A172 (cell line): ENCODE data around the gene RPL29. TPM values are rescaled to one million over a fixed set of nuclear protein-coding genes. Genes with fewer than 3 reads are reported as not detected.
A peak's percentile ranks its signal among the peaks of the same experiment; 100 is the strongest.

Experiments
- DNase-seq: peaks from one replicate; pipeline ENCODE4 v3.0.0-alpha.2; 2015; ENCODE audit warnings: low spot score
- total RNA-seq: library from RNA; depleted of rRNA; stranded (reverse); fragments of >200 nt; shearing (Covaris generic); gene quantifications from 2 replicates; pipeline ENCODE4 v1.2.3, GENCODE V29; 2014

RPL29 gene
- total RNA-seq, 1 experiment from 2014 or later, result 704 TPM

- DNase-seq, result no peak
Measured at GRCh38 chr3:51966016-51966415, 29.7 kb downstream of the RPL29 start.

GRCh38 chr3:51964521-51964920 is 31.2 kb downstream of the RPL29 start:
- DNase-seq, result no peak

- no peak for DNase-seq
Measured at GRCh38 chr3:51963951-51964451, 31.7 kb downstream of the RPL29 start.

- DNase-seq, result no peak
Measured at GRCh38 chr3:51962854-51963530, 32.7 kb downstream of the RPL29 start.

- no peak for DNase-seq
Measured at GRCh38 chr3:51961602-51962569, 33.8 kb downstream of the RPL29 start.

- DNase-seq, result no peak
Measured at GRCh38 chr3:51961011-51961410, 34.7 kb downstream of the RPL29 start.

- no peak for DNase-seq
Measured at GRCh38 chr3:51960386-51960785, 35.3 kb downstream of the RPL29 start.

- DNase-seq, result no peak
Measured at GRCh38 chr3:51959651-51960050, 36.0 kb downstream of the RPL29 start.

GRCh38 chr3:51958603-51959521 is 36.8 kb downstream of the RPL29 start:
- no peak for DNase-seq

- DNase-seq, result no peak
Measured at GRCh38 chr3:51957520-51958205, 38.0 kb downstream of the RPL29 start.

GRCh38 chr3:51955893-51956770 is 39.6 kb downstream of the RPL29 start:
- DNase-seq, result no peak

GRCh38 chr3:51955175-51955892 is 40.4 kb downstream of the RPL29 start, which contains the start of gene GPR62:
TSS of gene GPR62 (plus strand) at chr3:51955381. CDS start at chr3:51955653, 272 bp downstream.
- DNase-seq, result no peak

GRCh38 chr3:51954713-51955112 is 41.0 kb downstream of the RPL29 start:
- no peak for DNase-seq

GRCh38 chr3:51954105-51954504 is 41.6 kb downstream of the RPL29 start:
- DNase-seq, result no peak

- DNase-seq, result peak; percentile 37
Measured at GRCh38 chr3:51953445-51953844, 42.2 kb downstream of the RPL29 start.

- no peak for DNase-seq
Measured at GRCh38 chr3:51950899-51951298, 44.8 kb downstream of the RPL29 start.

GRCh38 chr3:51949121-51949520 is 46.6 kb downstream of the RPL29 start:
- DNase-seq, result no peak

- DNase-seq, result no peak
Measured at GRCh38 chr3:51948016-51948580, 47.6 kb downstream of the RPL29 start.
